ENCODE measurements around the gene EIF4G3.

EIF4G3 gene

DNA sequence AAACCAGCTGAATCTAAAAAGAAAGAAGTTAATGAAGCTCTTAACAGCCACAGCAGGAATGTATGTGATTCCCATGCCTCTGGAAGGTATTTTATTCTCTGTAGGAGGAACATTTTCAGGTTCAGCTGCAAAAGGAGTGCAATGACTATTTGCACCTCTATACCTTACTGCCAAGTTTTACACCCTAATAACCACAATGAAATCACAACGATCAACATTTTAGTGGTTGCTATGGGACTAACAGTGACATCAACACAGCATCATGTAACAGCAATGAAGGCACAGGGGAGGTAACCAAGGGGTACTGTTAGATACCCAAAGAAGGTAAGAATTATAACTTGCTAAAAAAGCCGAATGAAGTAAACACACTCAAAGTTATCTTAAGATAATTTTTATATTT is 273.3 kb downstream of the EIF4G3 start:
- FAIRE-seq (no peak), DNase-seq (ENCODE audit: insufficient read length) (no peak)
- TF ChIP-seq POLR2AphosphoS5 (IDR thresholded peaks at IDR 0.05; ENCODE audit: low read depth, low read length) = no peak
- no peak for TF ChIP-seq TAF1 (IDR thresholded peaks at IDR 0.05; ENCODE audit: borderline replicate concordance, low read depth, low read length)
- no peak for TF ChIP-seq POLR2A (IDR thresholded peaks at IDR 0.05; ENCODE audit: low read depth, low read length)

DNA sequence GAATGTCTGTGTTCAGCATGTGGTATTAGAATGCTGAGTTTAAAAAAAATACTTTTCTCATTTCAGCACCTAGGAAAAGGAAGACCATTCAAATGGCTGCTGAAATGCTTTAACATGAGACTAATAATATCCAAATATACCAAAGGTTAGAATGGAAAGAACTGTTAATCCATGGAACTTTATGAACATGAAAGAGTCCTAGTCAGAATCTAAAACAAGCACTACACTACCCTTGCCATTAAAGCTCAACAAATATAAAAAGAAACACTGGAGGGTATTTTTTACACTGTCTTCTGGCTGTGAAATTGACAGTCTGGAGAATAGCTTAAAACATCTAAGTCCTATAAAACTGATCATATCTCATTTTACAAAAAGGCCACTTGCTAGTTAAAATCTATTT is 276.6 kb downstream of the EIF4G3 start:
- TF ChIP-seq TAF1 (IDR thresholded peaks at IDR 0.05; ENCODE audit: borderline replicate concordance, low read depth, low read length) (no peak), POLR2A (IDR thresholded peaks at IDR 0.05; ENCODE audit: low read depth, low read length) (no peak)
- DNase-seq (ENCODE audit: insufficient read length) (no peak), FAIRE-seq (no peak)

- TF ChIP-seq POLR2A (IDR thresholded peaks at IDR 0.05; ENCODE audit: low read depth, low read length) = no peak
- TF ChIP-seq POLR2AphosphoS5 (IDR thresholded peaks at IDR 0.05; ENCODE audit: low read depth, low read length) = no peak
- TF ChIP-seq TAF1 (IDR thresholded peaks at IDR 0.05; ENCODE audit: borderline replicate concordance, low read depth, low read length) = no peak
- FAIRE-seq (no peak), DNase-seq (ENCODE audit: insufficient read length) (no peak)
Measured at GRCh38 chr1:20899154-20899972, 277.3 kb downstream of the EIF4G3 start.

- FAIRE-seq (no peak), DNase-seq (ENCODE audit: insufficient read length) (no peak)
- TF ChIP-seq TAF1 (IDR thresholded peaks at IDR 0.05; ENCODE audit: borderline replicate concordance, low read depth, low read length) (no peak), POLR2A (IDR thresholded peaks at IDR 0.05; ENCODE audit: low read depth, low read length) (no peak), POLR2AphosphoS5 (IDR thresholded peaks at IDR 0.05; ENCODE audit: low read depth, low read length) (no peak)
Measured at GRCh38 chr1:20896826-20897225, 279.9 kb downstream of the EIF4G3 start.

- DNase-seq (ENCODE audit: insufficient read length) (no peak), FAIRE-seq (no peak)
- TF ChIP-seq POLR2A (IDR thresholded peaks at IDR 0.05; ENCODE audit: low read depth, low read length) = no peak
- no peak for TF ChIP-seq POLR2AphosphoS5 (IDR thresholded peaks at IDR 0.05; ENCODE audit: low read depth, low read length)
- no peak for TF ChIP-seq TAF1 (IDR thresholded peaks at IDR 0.05; ENCODE audit: borderline replicate concordance, low read depth, low read length)
Measured at GRCh38 chr1:20893931-20894330, 282.8 kb downstream of the EIF4G3 start.

GRCh38 chr1:20891091-20891490 is 285.6 kb downstream of the EIF4G3 start:
- no peak for DNase-seq (ENCODE audit: insufficient read length)
- no peak for TF ChIP-seq POLR2AphosphoS5 (IDR thresholded peaks at IDR 0.05; ENCODE audit: low read depth, low read length)
- TF ChIP-seq TAF1 (IDR thresholded peaks at IDR 0.05; ENCODE audit: borderline replicate concordance, low read depth, low read length) = no peak
- TF ChIP-seq POLR2A (IDR thresholded peaks at IDR 0.05; ENCODE audit: low read depth, low read length) = no peak
- FAIRE-seq = no peak

DNA sequence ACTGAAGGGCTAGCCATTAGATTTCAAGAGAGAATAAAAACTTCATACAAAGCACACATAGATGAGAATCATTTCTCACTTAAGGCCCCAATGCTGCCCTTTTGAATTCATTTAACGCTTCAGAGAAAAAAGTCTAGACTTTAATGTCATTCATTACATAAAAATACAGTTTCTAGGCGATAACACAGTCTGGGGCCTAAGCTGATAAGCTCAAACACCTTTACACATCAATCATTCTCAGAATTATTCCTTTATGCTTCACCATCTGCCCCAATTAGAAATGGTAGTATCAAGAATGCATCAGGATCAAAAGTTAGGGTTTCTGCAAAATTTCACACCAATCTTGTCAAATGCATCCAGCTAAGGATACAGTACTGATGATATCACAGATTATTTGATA is 289.5 kb downstream of the EIF4G3 start:
- no peak for TF ChIP-seq POLR2AphosphoS5 (IDR thresholded peaks at IDR 0.05; ENCODE audit: low read depth, low read length)
- TF ChIP-seq TAF1 (IDR thresholded peaks at IDR 0.05; ENCODE audit: borderline replicate concordance, low read depth, low read length) = no peak
- TF ChIP-seq POLR2A (IDR thresholded peaks at IDR 0.05; ENCODE audit: low read depth, low read length) = no peak
- no peak for DNase-seq (ENCODE audit: insufficient read length)
- no peak for FAIRE-seq

GRCh38 chr1:20885121-20885520 is 291.6 kb downstream of the EIF4G3 start:
- no peak for TF ChIP-seq POLR2A (IDR thresholded peaks at IDR 0.05; ENCODE audit: low read depth, low read length)
- no peak for TF ChIP-seq POLR2AphosphoS5 (IDR thresholded peaks at IDR 0.05; ENCODE audit: low read depth, low read length)
- DNase-seq (ENCODE audit: insufficient read length) (no peak), FAIRE-seq (no peak)

GRCh38 chr1:20884513-20884912 is 292.2 kb downstream of the EIF4G3 start:
- DNase-seq (ENCODE audit: insufficient read length) = no peak
- FAIRE-seq = no peak
- TF ChIP-seq POLR2AphosphoS5 (IDR thresholded peaks at IDR 0.05; ENCODE audit: low read depth, low read length) (no peak), TAF1 (IDR thresholded peaks at IDR 0.05; ENCODE audit: borderline replicate concordance, low read depth, low read length) (no peak), POLR2A (IDR thresholded peaks at IDR 0.05; ENCODE audit: low read depth, low read length) (no peak)

GRCh38 chr1:20883766-20884165 is 292.9 kb downstream of the EIF4G3 start:
- FAIRE-seq (no peak), DNase-seq (ENCODE audit: insufficient read length) (no peak)
- TF ChIP-seq POLR2A (IDR thresholded peaks at IDR 0.05; ENCODE audit: low read depth, low read length) = no peak
- no peak for TF ChIP-seq TAF1 (IDR thresholded peaks at IDR 0.05; ENCODE audit: borderline replicate concordance, low read depth, low read length)
- TF ChIP-seq POLR2AphosphoS5 (IDR thresholded peaks at IDR 0.05; ENCODE audit: low read depth, low read length) = no peak

GRCh38 chr1:20882837-20883236 is 293.9 kb downstream of the EIF4G3 start:
- DNase-seq (ENCODE audit: insufficient read length) = no peak
- TF ChIP-seq POLR2AphosphoS5 (IDR thresholded peaks at IDR 0.05; ENCODE audit: low read depth, low read length) = no peak
- no peak for TF ChIP-seq TAF1 (IDR thresholded peaks at IDR 0.05; ENCODE audit: borderline replicate concordance, low read depth, low read length)
- TF ChIP-seq POLR2A (IDR thresholded peaks at IDR 0.05; ENCODE audit: low read depth, low read length) = no peak
- no peak for FAIRE-seq

GRCh38 chr1:20878799-20879198 is 297.9 kb downstream of the EIF4G3 start:
- no peak for TF ChIP-seq TAF1 (IDR thresholded peaks at IDR 0.05; ENCODE audit: borderline replicate concordance, low read depth, low read length)
- TF ChIP-seq POLR2A (IDR thresholded peaks at IDR 0.05; ENCODE audit: low read depth, low read length) = no peak
- TF ChIP-seq POLR2AphosphoS5 (IDR thresholded peaks at IDR 0.05; ENCODE audit: low read depth, low read length) = no peak
- DNase-seq (ENCODE audit: insufficient read length) (no peak), FAIRE-seq (no peak)
